Dendritic cell treated with granulocyte-macrophage colony-stimulating factor and Interleukin-4, amounts not matched to agents 40 ng/mL and 50 ng/mL, for 4 days (primary cell): ENCODE results near the gene TGM2.

Experiments used
- H3K27ac Mint-ChIP-seq: one replicate; pipeline ENCODE4 v1.8.0; 2022; ENCODE audit warnings: mild to moderate bottlenecking, mixed read lengths
- H3K27me3 Mint-ChIP-seq: one replicate; pipeline ENCODE4 v1.8.0; 2022; ENCODE audit warnings: mild to moderate bottlenecking, mixed read lengths
- H3K36me3 Mint-ChIP-seq: one replicate; pipeline ENCODE4 v1.8.0; 2022; ENCODE audit warnings: low read depth, mixed read lengths
- H3K4me1 Mint-ChIP-seq: one replicate; pipeline ENCODE4 v1.8.0; 2022; ENCODE audit warnings: low read depth, mixed read lengths
- H3K4me3 Mint-ChIP-seq: one replicate; pipeline ENCODE4 v1.8.0; 2022; ENCODE audit warnings: mild to moderate bottlenecking, moderate library complexity, mixed read lengths
- H3K9me3 Mint-ChIP-seq: one replicate; pipeline ENCODE4 v1.8.0; 2022; ENCODE audit warnings: mixed read lengths
- intact Hi-C: fragments of 100-400 bp; cut with micrococcal nuclease; formaldehyde crosslinking; loops from one replicate; pipeline ENCODE4 v1.15.0; 2022

Gene TGM2

GRCh38 chr20:38156888-38157634 lies 8.0 kb downstream of the TGM2 start:
- intact Hi-C loops, result no loop called here
- H3K9me3 Mint-ChIP-seq, result no peaks in the 10 kb centered on the region
- peaks cover 6% of the 10 kb centered on the region for H3K36me3 Mint-ChIP-seq
- no peak overlapping the region for H3K4me3 Mint-ChIP-seq
- no peaks in the 10 kb centered on the region for H3K27me3 Mint-ChIP-seq
- H3K27ac Mint-ChIP-seq, result no peak overlapping the region
- H3K4me1 Mint-ChIP-seq, result peaks cover 14% of the 10 kb centered on the region

- Mint-ChIP-seq H3K36me3 (peaks cover 6% of the 10 kb centered on the region), H3K27ac (no peak overlapping the region), H3K27me3 (no peaks in the 10 kb centered on the region), H3K9me3 (no peaks in the 10 kb centered on the region), H3K4me1 (peaks cover 22% of the 10 kb centered on the region), H3K4me3 (no peak overlapping the region)
- intact Hi-C loops, result no loop called here
Observed at GRCh38 chr20:38156280-38156679, 8.8 kb downstream of the TGM2 start.

- intact Hi-C loops, result no loop called here
- Mint-ChIP-seq H3K36me3 (peaks cover 6% of the 10 kb centered on the region), H3K27me3 (no peaks in the 10 kb centered on the region), H3K27ac (no peak overlapping the region), H3K4me1 (peaks cover 24% of the 10 kb centered on the region), H3K9me3 (no peaks in the 10 kb centered on the region), H3K4me3 (no peak overlapping the region)
Observed at GRCh38 chr20:38155811-38156210, 9.3 kb downstream of the TGM2 start.

GRCh38 chr20:38153401-38153800 lies 11.7 kb downstream of the TGM2 start:
- Mint-ChIP-seq H3K4me1 (peaks cover 48% of the 10 kb centered on the region), H3K27ac (peak overlapping the region; percentile 79), H3K27me3 (peaks cover 2% of the 10 kb centered on the region), H3K4me3 (no peak overlapping the region), H3K9me3 (no peaks in the 10 kb centered on the region), H3K36me3 (peaks cover 6% of the 10 kb centered on the region)
- intact Hi-C loops, result no loop called here

GRCh38 chr20:38152621-38153221 lies 12.3 kb downstream of the TGM2 start:
- Mint-ChIP-seq H3K9me3 (no peaks in the 10 kb centered on the region), H3K36me3 (peaks cover 6% of the 10 kb centered on the region), H3K4me1 (peaks cover 55% of the 10 kb centered on the region), H3K27ac (peak overlapping the region; percentile 79), H3K27me3 (peaks cover 2% of the 10 kb centered on the region), H3K4me3 (peak overlapping the region; percentile 47)
- intact Hi-C loops, result no loop called here

GRCh38 chr20:38152175-38152620 lies 12.9 kb downstream of the TGM2 start:
- H3K27ac Mint-ChIP-seq, result peak overlapping the region; percentile 79
- H3K9me3 Mint-ChIP-seq, result no peaks in the 10 kb centered on the region
- H3K4me1 Mint-ChIP-seq, result peaks cover 60% of the 10 kb centered on the region
- peak overlapping the region; percentile 47 for H3K4me3 Mint-ChIP-seq
- H3K27me3 Mint-ChIP-seq, result peaks cover 2% of the 10 kb centered on the region
- H3K36me3 Mint-ChIP-seq, result peaks cover 6% of the 10 kb centered on the region
- intact Hi-C loops, result no loop called here

GRCh38 chr20:38151455-38151854 lies 13.6 kb downstream of the TGM2 start:
- Mint-ChIP-seq H3K4me1 (peaks cover 67% of the 10 kb centered on the region), H3K4me3 (no peak overlapping the region), H3K9me3 (no peaks in the 10 kb centered on the region), H3K27ac (peak overlapping the region; percentile 79), H3K36me3 (peaks cover 6% of the 10 kb centered on the region), H3K27me3 (peaks cover 2% of the 10 kb centered on the region)
- intact Hi-C loops, result no loop called here

- Mint-ChIP-seq H3K36me3 (peaks cover 3% of the 10 kb centered on the region), H3K9me3 (no peaks in the 10 kb centered on the region), H3K4me1 (peaks cover 67% of the 10 kb centered on the region), H3K27me3 (peaks cover 2% of the 10 kb centered on the region), H3K4me3 (no peak overlapping the region), H3K27ac (peak overlapping the region; percentile 64)
- intact Hi-C loops, result no loop called here
Observed at GRCh38 chr20:38150335-38151170, 14.5 kb downstream of the TGM2 start.

GRCh38 chr20:38148328-38149102 lies 16.6 kb downstream of the TGM2 start:
- Mint-ChIP-seq H3K36me3 (no peaks in the 10 kb centered on the region), H3K27me3 (peaks cover 2% of the 10 kb centered on the region), H3K27ac (peak overlapping the region; percentile 25), H3K4me1 (peaks cover 88% of the 10 kb centered on the region), H3K9me3 (no peaks in the 10 kb centered on the region), H3K4me3 (no peak overlapping the region)
- intact Hi-C loops, result no loop called here

- Mint-ChIP-seq H3K36me3 (no peaks in the 10 kb centered on the region), H3K4me3 (no peak overlapping the region), H3K4me1 (peaks cover 88% of the 10 kb centered on the region), H3K27me3 (peaks cover 2% of the 10 kb centered on the region), H3K9me3 (no peaks in the 10 kb centered on the region), H3K27ac (peak overlapping the region; percentile 40)
- intact Hi-C loops, result no loop called here
Observed at GRCh38 chr20:38147751-38148150, 17.3 kb downstream of the TGM2 start.

GRCh38 chr20:38147163-38147562 lies 17.9 kb downstream of the TGM2 start:
- H3K9me3 Mint-ChIP-seq, result no peaks in the 10 kb centered on the region
- H3K27ac Mint-ChIP-seq, result peak overlapping the region; percentile 40
- intact Hi-C loops, result no loop called here
- no peaks in the 10 kb centered on the region for H3K36me3 Mint-ChIP-seq
- H3K4me1 Mint-ChIP-seq, result peaks cover 88% of the 10 kb centered on the region
- H3K4me3 Mint-ChIP-seq, result no peak overlapping the region
- H3K27me3 Mint-ChIP-seq, result peaks cover 2% of the 10 kb centered on the region

GRCh38 chr20:38146628-38147027 lies 18.4 kb downstream of the TGM2 start:
- Mint-ChIP-seq H3K27me3 (peaks cover 2% of the 10 kb centered on the region), H3K36me3 (no peaks in the 10 kb centered on the region), H3K27ac (peak overlapping the region; percentile 40), H3K4me3 (no peak overlapping the region), H3K4me1 (peaks cover 88% of the 10 kb centered on the region), H3K9me3 (no peaks in the 10 kb centered on the region)
- intact Hi-C loops, result no loop called here

- H3K27ac Mint-ChIP-seq, result no peak overlapping the region
- no peaks in the 10 kb centered on the region for H3K36me3 Mint-ChIP-seq
- peaks cover 2% of the 10 kb centered on the region for H3K27me3 Mint-ChIP-seq
- H3K4me1 Mint-ChIP-seq, result peaks cover 89% of the 10 kb centered on the region
- intact Hi-C loops, result no loop called here
- H3K9me3 Mint-ChIP-seq, result no peaks in the 10 kb centered on the region
- no peak overlapping the region for H3K4me3 Mint-ChIP-seq
Observed at GRCh38 chr20:38146156-38146555, 18.9 kb downstream of the TGM2 start.
